Activated T-helper 1 cell treated with anti-CD3 and anti-CD28 coated beads, Interleukin-2, amount 50 U/mL, for 16 hours (primary cell): ENCODE data around the gene DCPS.

ENCODE experiments used
- DNase-seq, 2 donors: peaks; one replicate each; pipeline ENCODE4 v3.0.0-alpha.2; 2020; ENCODE audit warnings: low read depth in 1 of 2, low spot score in 1 of 2

The DCPS gene

GRCh38 chr11:126328001-126328390 is 24.1 kb downstream of the DCPS start:
- no peak for DNase-seq

- DNase-seq: no peak
These were observed 24.6 kb downstream of the DCPS start for GRCh38 chr11:126328444-126328843.

- DNase-seq: no peak
These were observed 25.2 kb downstream of the DCPS start for GRCh38 chr11:126328938-126329643.

GRCh38 chr11:126329644-126330211 is 25.9 kb downstream of the DCPS start:
- DNase-seq: no peak

- no peak for DNase-seq
These were observed 27.4 kb downstream of the DCPS start for GRCh38 chr11:126331286-126331685.

- DNase-seq: no peak
These were observed 28.4 kb downstream of the DCPS start for GRCh38 chr11:126332221-126332711.

- DNase-seq: no peak
These were observed 29.3 kb downstream of the DCPS start for GRCh38 chr11:126333142-126333541.

- no peak for DNase-seq
These were observed 31.0 kb downstream of the DCPS start for GRCh38 chr11:126334659-126335462.

- DNase-seq: no peak
These were observed 31.6 kb downstream of the DCPS start for GRCh38 chr11:126335463-126335760.

- no peak for DNase-seq
These were observed 32.3 kb downstream of the DCPS start for GRCh38 chr11:126336138-126336541.

GRCh38 chr11:126336671-126337101 is 32.8 kb downstream of the DCPS start:
- DNase-seq: no peak

GRCh38 chr11:126337126-126337473 is 33.2 kb downstream of the DCPS start:
- DNase-seq: no peak

- no peak for DNase-seq
These were observed 33.8 kb downstream of the DCPS start for GRCh38 chr11:126337474-126338241.

GRCh38 chr11:126338346-126339055 is 34.6 kb downstream of the DCPS start:
- no peak for DNase-seq

- DNase-seq: no peak
These were observed 35.4 kb downstream of the DCPS start for GRCh38 chr11:126339073-126339862.

- no peak for DNase-seq
These were observed 36.1 kb downstream of the DCPS start for GRCh38 chr11:126339863-126340434.

- DNase-seq: no peak
These were observed 37.2 kb downstream of the DCPS start for GRCh38 chr11:126340960-126341606.

GRCh38 chr11:126341760-126342161 is 37.9 kb downstream of the DCPS start:
- DNase-seq: no peak

GRCh38 chr11:126343051-126343450 is 39.2 kb downstream of the DCPS start:
- DNase-seq: no peak
